Measurements from ENCODE around the gene REPIN1. TPM values are rescaled to one million over a fixed set of nuclear protein-coding genes. Genes with fewer than 3 reads are reported as not detected.

REPIN1 gene
- total and polyA plus RNA-seq, 4 donors = 38.4 to 135 (median 62.0) TPM

GRCh38 chr7:150322833-150323681 is 45.6 kb upstream of the REPIN1 start, which contains the start of the genes ACTR3C and LRRC61:
ACTR3C (minus strand) TSS chr7:150323545; CDS start chr7:150295296, 28,249 bp downstream.
LRRC61 (plus strand) TSS chr7:150323355; CDS start chr7:150336862, 13,507 bp downstream.
- no peaks in the 10 kb centered on the region for H3K27me3 ChIP-seq (ENCODE audit: control insufficient read depth in 3 of 3, insufficient read depth in 3 of 3, low read length in 2 of 3)
- no peak for TF ChIP-seq CTCF (IDR thresholded peaks at IDR 0.05; ENCODE audit: control extremely low read depth, extremely low read depth)
- 7 to 8% methylated on average over 82 of the region's 82 CpGs for WGBS, 2 donors
- peak within 1 kb of the TSS; percentile 68 to 73 for H3K9ac ChIP-seq (ENCODE audit: insufficient read depth in 1 of 2, low read length in 2 of 2)
- H3K27ac ChIP-seq (ENCODE audit: low read depth in 1 of 2, low read length in 1 of 2) = peak within 1 kb of the TSS; percentile 28 to 86
- ATAC-seq (ENCODE audit: insufficient read depth, low FRiP score) (peak; percentile 69), DNase-seq (peak; percentile 70 to 79 (median 77))
- H3K36me3 ChIP-seq (ENCODE audit: control insufficient read depth in 4 of 4, insufficient read depth in 4 of 4, low read length in 4 of 4) = peaks cover 0 to 9% (median 3%) of the 10 kb centered on the region in 4 donors
- H3K9me3 ChIP-seq (ENCODE audit: control insufficient read depth in 4 of 4, insufficient read depth in 3 of 4, low read length in 3 of 4) = no peaks in the 10 kb centered on the region
- peaks cover 0 to 36% (median 14%) of the 10 kb centered on the region in 5 donors for H3K4me1 ChIP-seq (ENCODE audit: control insufficient read depth in 5 of 5, insufficient read depth in 5 of 5, low read length in 5 of 5)
- H3K4me3 ChIP-seq = peak within 1 kb of the TSS; percentile 56

GRCh38 chr7:150323682-150324372 is 44.8 kb upstream of the REPIN1 start:
- 17 to 18% methylated on average over 16 of the region's 16 CpGs for WGBS, 2 donors

DNA sequence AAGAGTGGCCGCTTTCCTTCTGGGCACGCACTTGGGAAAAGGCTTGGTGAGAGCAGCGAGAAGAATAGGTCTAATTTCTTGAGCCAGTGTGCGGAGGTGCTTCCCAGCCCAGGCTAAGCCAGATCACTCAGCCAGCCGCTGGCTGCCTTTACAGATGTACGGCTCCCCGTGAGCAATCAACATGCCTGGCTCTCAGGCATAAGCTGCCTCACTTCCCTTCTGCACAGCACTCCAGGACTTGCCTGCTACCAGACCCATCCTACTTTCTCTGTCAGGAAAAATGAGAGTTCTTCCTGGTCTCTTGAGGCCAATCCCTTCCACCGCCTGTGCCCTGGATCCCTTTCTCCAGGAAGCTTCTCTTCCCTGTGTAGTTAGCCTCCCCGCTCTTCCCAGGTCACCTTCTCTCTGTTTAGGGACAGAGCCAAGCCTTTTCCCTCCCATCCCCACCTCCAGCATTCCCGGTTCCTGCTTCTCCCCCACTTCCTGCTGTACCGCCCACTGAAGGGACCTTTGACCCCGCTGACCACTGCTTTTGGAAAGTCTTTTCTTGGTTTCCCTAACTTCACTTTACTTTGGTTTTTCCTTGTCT is 44.2 kb upstream of the REPIN1 start:
- no peaks in the 10 kb centered on the region for H3K27me3 ChIP-seq (ENCODE audit: control insufficient read depth in 3 of 3, insufficient read depth in 3 of 3, low read length in 2 of 3)
- 60 to 66% methylated on average over 12 of the region's 12 CpGs for WGBS, 2 donors
- peak overlapping the region in 1 of 2 donors; percentile 86 for H3K27ac ChIP-seq (ENCODE audit: low read depth in 1 of 2, low read length in 1 of 2)
- no peaks in the 10 kb centered on the region for H3K9me3 ChIP-seq (ENCODE audit: control insufficient read depth in 4 of 4, insufficient read depth in 3 of 4, low read length in 3 of 4)
- DNase-seq = peak in 2 of 3 donors; percentile 36 to 41
- no peak overlapping the region for H3K4me3 ChIP-seq
- no peak for ATAC-seq (ENCODE audit: insufficient read depth, low FRiP score)
- TF ChIP-seq CTCF (IDR thresholded peaks at IDR 0.05; ENCODE audit: control extremely low read depth, extremely low read depth) = no peak
- H3K9ac ChIP-seq (ENCODE audit: insufficient read depth in 1 of 2, low read length in 2 of 2) = peak overlapping the region in 1 of 2 donors; percentile 42
- H3K4me1 ChIP-seq (ENCODE audit: control insufficient read depth in 5 of 5, insufficient read depth in 5 of 5, low read length in 5 of 5) = peaks cover 0 to 36% (median 14%) of the 10 kb centered on the region in 5 donors
- peaks cover 0 to 13% (median 5%) of the 10 kb centered on the region in 4 donors for H3K36me3 ChIP-seq (ENCODE audit: control insufficient read depth in 4 of 4, insufficient read depth in 4 of 4, low read length in 4 of 4)

More at GRCh38 chr7:150323682-150324372, 44.8 kb upstream of the REPIN1 start:
- Histone ChIP-seq H3K36me3 (ENCODE audit: control insufficient read depth in 4 of 4, insufficient read depth in 4 of 4, low read length in 4 of 4) (peaks cover 0 to 11% (median 5%) of the 10 kb centered on the region in 4 donors), H3K4me1 (ENCODE audit: control insufficient read depth in 5 of 5, insufficient read depth in 5 of 5, low read length in 5 of 5) (peaks cover 0 to 36% (median 14%) of the 10 kb centered on the region in 5 donors), H3K9me3 (ENCODE audit: control insufficient read depth in 4 of 4, insufficient read depth in 3 of 4, low read length in 3 of 4) (no peaks in the 10 kb centered on the region), H3K9ac (ENCODE audit: insufficient read depth in 1 of 2, low read length in 2 of 2) (peak overlapping the region; percentile 65 to 68), H3K27ac (ENCODE audit: low read depth in 1 of 2, low read length in 1 of 2) (peak overlapping the region in 1 of 2 donors; percentile 86), H3K4me3 (peak overlapping the region; percentile 56), H3K27me3 (ENCODE audit: control insufficient read depth in 3 of 3, insufficient read depth in 3 of 3, low read length in 2 of 3) (no peaks in the 10 kb centered on the region)
- peak; percentile 28 to 60 (median 42) for DNase-seq
- no peak for TF ChIP-seq CTCF (IDR thresholded peaks at IDR 0.05; ENCODE audit: control extremely low read depth, extremely low read depth)
- peak; percentile 8 for ATAC-seq (ENCODE audit: insufficient read depth, low FRiP score)
